Kidney epithelial cell (primary cell): Measurements from ENCODE around the gene GRK4. TPM values are rescaled to one million over a fixed set of nuclear protein-coding genes. Genes with fewer than 3 reads are reported as not detected.

Experiments used
- DNase-seq: peaks from one replicate; pipeline ENCODE4 v3.0.0-alpha.2; 2010; ENCODE audit warnings: low read depth
- H3K27me3 ChIP-seq: 2 replicates; pipeline ENCODE4 v1.6.0; 2011; ENCODE audit warnings: low read length; ENCODE audit not compliant: control insufficient read depth, insufficient read depth
- H3K36me3 ChIP-seq: 2 replicates; pipeline ENCODE4 v1.5.1; 2011; ENCODE audit warnings: low read length; ENCODE audit not compliant: control insufficient read depth, insufficient read depth
- H3K4me3 ChIP-seq: 2 replicates; pipeline ENCODE4 v1.5.1; 2011; ENCODE audit warnings: low read depth, mild to moderate bottlenecking, control low read depth, low read length
- CTCF ChIP-seq: IDR thresholded peaks from 2 replicates; pipeline ENCODE4 v1.5.1; 2011; ENCODE audit warnings: mild to moderate bottlenecking, moderate library complexity, low read length, control low read depth, inconsistent platforms; ENCODE audit not compliant: insufficient read depth, poor library complexity, severe bottlenecking
- total RNA-seq: library from RNA; depleted of rRNA; stranded (reverse); fragments of >200 nt; gene quantifications from 2 replicates; pipeline ENCODE4 v1.2.3, GENCODE V29; 2015

The GRK4 gene
- total RNA-seq, 1 donor from 2014 or later = 6.3 TPM

- Histone ChIP-seq H3K27me3 (peaks cover 4% of the 10 kb centered on the region), H3K36me3 (no peaks in the 10 kb centered on the region), H3K4me3 (no peak overlapping the region)
- TF ChIP-seq CTCF = no peak
- DNase-seq = no peak
Measured at GRCh38 chr4:3022112-3022511, 58.7 kb downstream of the GRK4 start.

- no peak for TF ChIP-seq CTCF
- Histone ChIP-seq H3K4me3 (no peak overlapping the region), H3K27me3 (peaks cover 4% of the 10 kb centered on the region), H3K36me3 (no peaks in the 10 kb centered on the region)
- DNase-seq = no peak
Measured at GRCh38 chr4:3022651-3023050, 59.3 kb downstream of the GRK4 start.

GRCh38 chr4:3025881-3026280 is 62.5 kb downstream of the GRK4 start:
- Histone ChIP-seq H3K36me3 (no peaks in the 10 kb centered on the region), H3K27me3 (peaks cover 7% of the 10 kb centered on the region), H3K4me3 (no peak overlapping the region)
- no peak for DNase-seq
- TF ChIP-seq CTCF = no peak

- Histone ChIP-seq H3K36me3 (no peaks in the 10 kb centered on the region), H3K4me3 (no peak overlapping the region), H3K27me3 (peaks cover 5% of the 10 kb centered on the region)
- no peak for TF ChIP-seq CTCF
- DNase-seq = no peak
Measured at GRCh38 chr4:3026540-3026939, 63.2 kb downstream of the GRK4 start.

GRCh38 chr4:3029464-3029863 is 66.1 kb downstream of the GRK4 start:
- peaks cover 6% of the 10 kb centered on the region for H3K27me3 ChIP-seq
- no peak for DNase-seq
- H3K4me3 ChIP-seq = no peak overlapping the region
- no peak for TF ChIP-seq CTCF
- H3K36me3 ChIP-seq = no peaks in the 10 kb centered on the region

- TF ChIP-seq CTCF = no peak
- no peak for DNase-seq
- Histone ChIP-seq H3K4me3 (no peak overlapping the region), H3K36me3 (no peaks in the 10 kb centered on the region), H3K27me3 (peaks cover 6% of the 10 kb centered on the region)
Measured at GRCh38 chr4:3030566-3031356, 67.4 kb downstream of the GRK4 start.
